ENCODE measurements around the gene PIM2. TPM values are rescaled to one million over a fixed set of nuclear protein-coding genes. Genes with fewer than 3 reads are reported as not detected.
A peak's percentile ranks its signal among the peaks of the same experiment; 100 is the strongest.

Gene PIM2
- total RNA-seq (7.0 and 11.5 TPM in 2 replicates), polyA plus RNA-seq (16.8 and 17.2 TPM in 2 replicates)

GRCh38 chrX:48918643-48919340 lies at the start of gene PIM2:
PIM2 (minus strand) TSS chrX:48919024; CDS start chrX:48918834, 190 bp downstream.
- H2AFZ ChIP-seq = peak within 1 kb of the TSS; percentile 12
- no peaks in the 10 kb centered on the region for H3K9me3 ChIP-seq (ENCODE audit: low read depth)
- no peaks in the 10 kb centered on the region for H3K9me2 ChIP-seq (replicated peaks; ENCODE audit: insufficient read depth)
- DNase-seq (ENCODE audit: low spot score) = peak; percentile 94
- 35% methylated on average over 42 of the region's 55 CpGs for WGBS (ENCODE audit: low lambda C conversion rate, missing lambda C conversion rate)
- no peak for TF ChIP-seq EZH2phosphoT487 (IDR thresholded peaks at IDR 0.05; ENCODE audit: low read depth, severe bottlenecking, unreplicated experiment)
- no peak for TF ChIP-seq EZH2 (IDR thresholded peaks at IDR 0.05; ENCODE audit: borderline replicate concordance)
- TF ChIP-seq CTCF (IDR thresholded peaks at IDR 0.05; ENCODE audit: poor library complexity) = no peak
- H3K27me3 ChIP-seq = no peaks in the 10 kb centered on the region
- H4K20me1 ChIP-seq (ENCODE audit: insufficient read depth, poor library complexity, severe bottlenecking) = no peaks in the 10 kb centered on the region
- no peaks in the 10 kb centered on the region for H3K4me1 ChIP-seq (ENCODE audit: insufficient read depth)
- peak within 1 kb of the TSS; percentile 59 for H3K4me3 ChIP-seq
- peak within 1 kb of the TSS; percentile 69 for H3K27ac ChIP-seq
- no peaks in the 10 kb centered on the region for H3K36me3 ChIP-seq (replicated peaks; ENCODE audit: insufficient read depth, low read depth)
- peak within 1 kb of the TSS; percentile 93 for H3K4me2 ChIP-seq
- no peaks in the 10 kb centered on the region for H3K79me2 ChIP-seq

- Histone ChIP-seq H3K27ac (no peak overlapping the region), H4K20me1 (ENCODE audit: insufficient read depth, poor library complexity, severe bottlenecking) (no peaks in the 10 kb centered on the region), H3K27me3 (no peaks in the 10 kb centered on the region), H3K9me2 (replicated peaks; ENCODE audit: insufficient read depth) (no peaks in the 10 kb centered on the region), H3K36me3 (replicated peaks; ENCODE audit: insufficient read depth, low read depth) (no peaks in the 10 kb centered on the region), H3K4me1 (ENCODE audit: insufficient read depth) (no peaks in the 10 kb centered on the region), H3K4me3 (no peak overlapping the region), H3K9me3 (ENCODE audit: low read depth) (no peaks in the 10 kb centered on the region), H3K4me2 (no peak overlapping the region), H2AFZ (no peak overlapping the region), H3K79me2 (no peaks in the 10 kb centered on the region)
- no peak for DNase-seq (ENCODE audit: low spot score)
- 72% methylated on average over 1 of the region's 1 CpG for WGBS (ENCODE audit: low lambda C conversion rate, missing lambda C conversion rate)
- no peak for TF ChIP-seq EZH2 (IDR thresholded peaks at IDR 0.05; ENCODE audit: borderline replicate concordance)
- no peak for TF ChIP-seq EZH2phosphoT487 (IDR thresholded peaks at IDR 0.05; ENCODE audit: low read depth, severe bottlenecking, unreplicated experiment)
- TF ChIP-seq CTCF (IDR thresholded peaks at IDR 0.05; ENCODE audit: poor library complexity) = no peak
Measured at GRCh38 chrX:48968377-48968776, 49.6 kb upstream of the PIM2 start.

- H3K4me2 ChIP-seq = no peak overlapping the region
- 85% methylated on average over 15 of the region's 15 CpGs for WGBS (ENCODE audit: low lambda C conversion rate, missing lambda C conversion rate)
Measured at GRCh38 chrX:48966796-48967579, 48.2 kb upstream of the PIM2 start.

More at GRCh38 chrX:48966796-48967579, 48.2 kb upstream of the PIM2 start:
- H3K27me3 ChIP-seq = no peaks in the 10 kb centered on the region
- TF ChIP-seq EZH2phosphoT487 (IDR thresholded peaks at IDR 0.05; ENCODE audit: low read depth, severe bottlenecking, unreplicated experiment) (no peak), EZH2 (IDR thresholded peaks at IDR 0.05; ENCODE audit: borderline replicate concordance) (no peak), CTCF (IDR thresholded peaks at IDR 0.05; ENCODE audit: poor library complexity) (no peak)
- H3K9me2 ChIP-seq (replicated peaks; ENCODE audit: insufficient read depth) = no peaks in the 10 kb centered on the region
- no peak overlapping the region for H3K4me3 ChIP-seq
- no peak overlapping the region for H3K27ac ChIP-seq
- H4K20me1 ChIP-seq (ENCODE audit: insufficient read depth, poor library complexity, severe bottlenecking) = no peaks in the 10 kb centered on the region
- no peak for DNase-seq (ENCODE audit: low spot score)
- no peaks in the 10 kb centered on the region for H3K79me2 ChIP-seq
- H3K36me3 ChIP-seq (replicated peaks; ENCODE audit: insufficient read depth, low read depth) = no peaks in the 10 kb centered on the region
- H3K4me1 ChIP-seq (ENCODE audit: insufficient read depth) = no peaks in the 10 kb centered on the region
- no peak overlapping the region for H2AFZ ChIP-seq
- no peaks in the 10 kb centered on the region for H3K9me3 ChIP-seq (ENCODE audit: low read depth)

Measured in hepatocyte (in vitro differentiated cells).